HG02588 (cell line): ENCODE measurements around the gene C1QTNF1.

ENCODE experiments used
- ATAC-seq: cut with Tn5 transposase; IDR thresholded peaks from one replicate; pipeline ENCODE4 v1.9.1; 2021; ENCODE audit warnings: mild to moderate bottlenecking, moderate library complexity; ENCODE audit not compliant: unreplicated experiment

Gene C1QTNF1, protein sequence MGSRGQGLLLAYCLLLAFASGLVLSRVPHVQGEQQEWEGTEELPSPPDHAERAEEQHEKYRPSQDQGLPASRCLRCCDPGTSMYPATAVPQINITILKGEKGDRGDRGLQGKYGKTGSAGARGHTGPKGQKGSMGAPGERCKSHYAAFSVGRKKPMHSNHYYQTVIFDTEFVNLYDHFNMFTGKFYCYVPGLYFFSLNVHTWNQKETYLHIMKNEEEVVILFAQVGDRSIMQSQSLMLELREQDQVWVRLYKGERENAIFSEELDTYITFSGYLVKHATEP

DNA sequence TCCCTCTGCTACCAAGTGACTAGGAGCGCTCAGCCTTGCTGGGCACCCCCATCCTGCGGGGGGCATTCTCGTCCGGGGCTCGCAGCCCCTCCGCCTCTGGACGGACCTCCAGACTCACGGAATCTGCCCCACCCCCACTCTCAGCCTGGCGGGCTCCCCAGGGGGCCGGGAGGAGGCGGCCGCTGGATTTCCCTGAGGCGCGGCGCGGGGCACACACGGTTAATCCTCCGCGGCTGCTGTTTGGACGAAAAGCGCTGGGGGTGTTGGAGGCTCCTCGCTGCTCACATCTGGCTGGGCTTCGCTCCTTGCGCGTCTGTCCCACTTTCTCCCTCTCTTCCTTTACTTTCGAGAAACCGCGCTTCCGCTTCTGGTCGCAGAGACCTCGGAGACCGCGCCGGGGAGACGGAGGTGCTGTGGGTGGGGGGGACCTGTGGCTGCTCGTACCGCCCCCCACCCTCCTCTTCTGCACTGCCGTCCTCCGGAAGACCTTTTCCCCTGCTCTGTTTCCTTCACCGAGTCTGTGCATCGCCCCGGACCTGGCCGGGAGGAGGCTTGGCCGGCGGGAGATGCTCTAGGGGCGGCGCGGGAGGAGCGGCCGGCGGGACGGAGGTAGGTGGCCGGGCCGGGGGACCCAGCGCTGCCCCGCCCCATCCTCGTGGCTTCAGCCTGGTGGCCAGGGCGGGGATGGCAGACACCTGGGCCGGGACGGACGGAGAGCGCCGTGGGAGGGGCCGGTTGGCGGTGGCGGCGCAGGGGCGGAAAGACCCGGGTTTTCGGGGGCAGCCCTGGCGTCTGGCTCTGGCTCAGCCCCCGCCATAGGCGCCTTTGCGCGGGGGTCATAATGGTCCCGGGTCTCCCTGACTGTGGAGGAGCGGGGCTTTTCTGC, at the start of gene C1QTNF1:
Gene C1QTNF1 (plus strand): TSS at position 284 of the 886 bp plus-strand sequence. CDS start 19,800 bp downstream, outside the sequence.
- ATAC-seq: no peak

GRCh38 chr17:78974635-78975591, 49.1 kb upstream of the C1QTNF1 start:
- ATAC-seq: no peak

DNA sequence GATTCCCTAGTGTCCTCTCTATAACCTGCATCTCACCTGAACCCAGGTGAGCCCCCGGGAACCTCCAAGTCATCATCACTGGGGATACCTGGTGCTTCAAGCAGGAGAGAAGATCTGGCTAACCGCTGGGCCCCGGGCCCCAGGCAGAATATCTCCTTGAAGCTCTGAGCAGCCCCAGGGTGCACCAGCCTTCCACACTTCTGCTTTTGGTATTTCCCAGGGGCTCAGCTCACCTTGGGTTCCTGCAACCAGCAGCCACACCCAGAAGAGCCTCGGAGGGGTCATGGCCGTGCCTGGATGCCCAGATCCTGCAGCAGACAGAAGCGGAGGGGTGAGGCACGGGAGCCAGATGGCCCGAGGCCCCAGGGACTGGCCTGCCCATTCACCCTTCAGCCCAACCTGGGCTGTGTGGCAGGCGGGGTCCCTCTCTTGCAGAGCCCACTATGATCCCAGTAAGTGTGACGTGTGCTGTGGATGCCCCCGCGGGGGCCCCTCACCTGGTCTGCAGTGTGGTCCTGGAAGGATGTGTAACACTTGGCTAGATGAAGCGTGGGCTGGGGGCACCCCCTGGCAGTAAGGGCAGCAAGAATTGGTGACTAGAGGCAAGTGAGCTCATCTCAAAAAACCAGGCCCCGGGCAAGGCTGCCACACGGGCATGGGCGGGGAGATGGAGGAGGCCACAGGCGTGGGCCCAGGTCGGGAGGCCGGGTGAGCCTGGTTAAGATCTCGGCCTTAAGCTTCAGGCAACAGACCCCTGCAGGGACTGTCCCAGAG, 46.9 kb upstream of the C1QTNF1 start:
- ATAC-seq: no peak

GRCh38 chr17:78977681-78977943, 46.4 kb upstream of the C1QTNF1 start:
- ATAC-seq: no peak

- ATAC-seq: no peak
Measured at GRCh38 chr17:78977997-78978973, 45.7 kb upstream of the C1QTNF1 start.

- ATAC-seq: no peak
Measured at GRCh38 chr17:78979780-78980623, 44.0 kb upstream of the C1QTNF1 start, which contains the start of gene LGALS3BP. Gene LGALS3BP, minus strand, starts transcription at chr17:78979923. Its CDS starts 2,732 bp downstream, at chr17:78977191.

- ATAC-seq: no peak
Measured at GRCh38 chr17:78980624-78980972, 43.4 kb upstream of the C1QTNF1 start.

DNA sequence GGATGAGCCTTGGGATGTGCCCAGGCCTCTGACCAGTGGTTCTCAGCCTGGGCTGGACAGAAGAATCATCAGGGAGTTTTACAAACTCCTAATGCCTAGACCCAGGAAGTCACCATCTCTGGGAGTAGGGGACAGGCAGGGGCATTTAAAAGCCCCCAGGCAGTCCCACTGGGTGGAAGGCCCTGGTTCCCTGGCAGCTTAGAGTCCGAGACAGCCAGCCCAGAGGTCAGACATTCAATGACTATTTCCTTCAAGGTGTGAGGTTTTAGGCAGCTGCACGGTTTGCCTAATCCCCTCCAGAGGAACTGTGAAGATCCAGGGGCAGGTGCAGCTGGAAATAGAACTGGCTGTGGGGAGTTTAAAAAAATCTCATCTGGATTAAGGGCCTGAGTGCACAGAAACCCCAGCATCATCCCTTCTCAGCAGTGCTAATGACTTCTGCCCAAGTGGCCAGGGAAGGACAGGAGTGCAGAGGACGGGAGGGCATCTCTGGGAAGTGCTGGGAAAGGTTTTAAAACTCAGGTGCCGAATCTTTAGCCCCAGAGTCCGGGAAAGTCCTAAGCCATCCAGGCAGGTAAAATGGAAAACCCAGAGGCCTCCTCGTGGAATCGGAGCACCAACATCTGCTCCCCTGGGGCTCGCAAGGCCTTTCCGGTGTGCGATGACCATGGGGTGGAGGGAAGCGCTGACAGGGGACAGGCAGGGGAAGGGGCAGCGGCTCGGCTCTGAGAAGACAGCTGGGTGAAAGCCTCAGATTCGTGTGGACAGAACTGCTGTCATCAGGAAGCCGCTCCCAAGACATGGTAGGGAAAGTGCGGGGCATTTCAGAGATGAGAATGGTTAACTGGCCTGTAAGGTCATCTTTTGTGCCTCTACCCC, 42.7 kb upstream of the C1QTNF1 start:
- ATAC-seq: no peak

DNA sequence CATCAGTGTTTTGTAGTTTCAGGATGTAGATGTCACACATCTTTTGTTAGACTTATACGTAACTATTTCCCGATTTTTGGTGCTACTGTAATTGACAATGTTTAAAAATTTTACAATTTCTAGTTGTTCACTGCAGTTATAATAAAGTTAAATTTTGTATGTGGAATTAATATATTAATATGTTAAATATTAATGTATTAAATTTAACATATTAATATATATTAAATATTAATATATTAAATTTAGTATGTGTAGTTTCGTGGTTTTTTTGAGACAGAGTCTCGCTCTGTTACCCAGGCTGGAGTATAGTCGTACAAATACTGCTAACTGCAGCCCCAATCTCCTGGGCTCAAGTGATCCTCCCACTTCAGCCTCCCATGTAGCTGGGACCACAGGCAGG, 38.6 kb upstream of the C1QTNF1 start:
- no peak for ATAC-seq

- ATAC-seq: no peak
Measured at GRCh38 chr17:78986048-78986648, 37.8 kb upstream of the C1QTNF1 start.

DNA sequence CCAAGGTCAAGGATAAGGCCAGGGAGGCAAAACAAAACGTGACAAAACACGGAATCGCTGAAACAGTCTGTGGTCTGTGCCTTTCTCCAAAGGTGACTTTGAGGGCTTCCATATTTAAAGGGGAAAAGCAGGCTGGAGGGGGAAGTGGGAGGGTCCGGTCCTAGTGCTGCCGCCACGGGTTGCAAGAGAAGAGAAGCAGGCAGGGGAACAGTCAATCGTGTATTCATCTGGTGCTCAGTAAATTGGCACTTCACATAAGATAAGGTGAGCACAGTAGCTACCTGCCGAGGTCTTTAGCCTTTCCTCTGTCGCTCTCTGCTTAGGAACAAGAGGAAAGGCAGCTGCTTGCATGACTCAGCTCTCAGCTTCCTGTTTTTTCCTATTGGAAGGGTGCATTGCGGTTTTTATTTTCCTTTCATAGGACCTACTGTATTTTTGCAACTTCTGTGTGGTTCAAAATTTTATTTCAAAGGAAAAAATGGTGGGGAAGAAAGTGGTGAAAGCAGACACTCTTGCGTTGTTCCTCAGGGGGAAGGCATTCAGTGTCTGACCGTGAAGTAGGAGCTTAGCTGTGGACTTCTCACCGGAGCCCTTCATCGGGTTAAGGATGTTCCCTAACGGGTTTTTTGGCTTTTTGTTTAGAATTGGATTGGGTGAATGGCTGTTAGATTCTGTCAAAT, 37.2 kb upstream of the C1QTNF1 start:
- ATAC-seq: no peak

- no peak for ATAC-seq
Measured at GRCh38 chr17:78988152-78988551, 35.8 kb upstream of the C1QTNF1 start.

DNA sequence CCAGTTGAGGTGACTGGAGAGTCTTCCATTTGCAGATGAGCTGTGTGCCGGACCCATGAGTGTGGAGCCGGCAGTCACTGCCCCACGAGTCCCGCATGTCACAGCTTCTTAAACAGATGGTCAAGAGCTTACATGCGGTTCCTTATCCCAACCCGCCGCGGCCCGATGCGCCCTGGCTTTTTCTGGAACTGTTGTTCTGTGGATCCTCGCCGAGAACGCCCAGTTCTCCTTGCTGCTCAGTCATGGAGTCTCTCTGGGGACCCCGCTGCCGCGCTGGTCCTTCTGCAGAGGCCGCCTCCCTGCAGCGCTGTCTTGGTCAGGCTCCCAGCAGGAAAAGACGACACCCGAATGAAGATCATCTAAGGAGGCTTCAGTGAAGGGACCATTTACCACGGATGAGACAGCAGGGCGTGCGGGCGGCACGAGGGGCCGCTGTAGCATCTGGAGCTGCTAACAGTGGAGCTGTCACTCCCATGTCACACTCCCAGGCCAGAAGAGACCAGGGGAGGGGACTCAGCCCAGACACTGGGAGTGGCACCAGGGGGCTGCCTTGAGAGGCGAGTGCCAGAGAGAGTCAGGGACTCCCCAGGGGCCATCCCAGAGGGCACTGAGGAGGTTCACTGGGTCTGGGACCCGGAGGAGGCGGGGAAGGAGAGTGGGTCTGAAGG, 33.5 kb upstream of the C1QTNF1 start:
- ATAC-seq: no peak

DNA sequence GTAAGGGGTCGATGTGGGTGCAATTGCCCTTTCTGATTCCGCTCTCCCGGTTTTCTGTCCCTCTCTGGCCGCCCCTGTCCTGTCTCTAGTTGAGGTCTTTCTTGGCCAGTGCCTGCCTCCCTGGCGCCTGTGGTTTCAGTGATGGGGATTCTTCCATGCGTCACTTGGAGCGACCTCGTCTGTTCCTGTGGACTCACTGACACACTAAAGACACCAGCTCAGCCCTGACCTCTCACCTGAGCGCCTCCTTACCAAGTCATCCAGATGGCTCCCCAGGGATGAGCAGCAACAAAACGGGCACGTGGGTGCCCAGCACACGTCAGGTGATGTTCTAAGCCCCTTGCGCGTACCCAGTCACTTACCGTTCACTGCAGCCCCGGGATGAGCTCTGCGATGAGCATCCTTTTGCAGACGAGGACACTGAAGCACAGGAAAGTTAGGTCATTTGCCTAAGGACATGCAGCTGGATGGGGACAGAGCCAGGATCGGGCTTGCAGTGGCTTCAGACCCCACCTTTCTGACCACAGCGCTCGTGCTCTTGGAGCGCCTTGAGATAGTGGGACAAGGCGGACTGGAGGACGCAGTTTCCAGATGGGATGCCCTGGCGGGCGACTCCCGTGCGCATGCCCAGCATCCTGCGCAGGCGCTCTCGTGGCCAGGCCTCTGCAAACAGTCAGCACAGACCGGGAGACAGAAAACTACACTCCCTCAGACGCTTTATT, 32.8 kb upstream of the C1QTNF1 start:
- no peak for ATAC-seq

GRCh38 chr17:78991906-78992532, 31.9 kb upstream of the C1QTNF1 start:
- ATAC-seq: no peak
